ENCODE results near the gene RND1.

Gene RND1

DNA sequence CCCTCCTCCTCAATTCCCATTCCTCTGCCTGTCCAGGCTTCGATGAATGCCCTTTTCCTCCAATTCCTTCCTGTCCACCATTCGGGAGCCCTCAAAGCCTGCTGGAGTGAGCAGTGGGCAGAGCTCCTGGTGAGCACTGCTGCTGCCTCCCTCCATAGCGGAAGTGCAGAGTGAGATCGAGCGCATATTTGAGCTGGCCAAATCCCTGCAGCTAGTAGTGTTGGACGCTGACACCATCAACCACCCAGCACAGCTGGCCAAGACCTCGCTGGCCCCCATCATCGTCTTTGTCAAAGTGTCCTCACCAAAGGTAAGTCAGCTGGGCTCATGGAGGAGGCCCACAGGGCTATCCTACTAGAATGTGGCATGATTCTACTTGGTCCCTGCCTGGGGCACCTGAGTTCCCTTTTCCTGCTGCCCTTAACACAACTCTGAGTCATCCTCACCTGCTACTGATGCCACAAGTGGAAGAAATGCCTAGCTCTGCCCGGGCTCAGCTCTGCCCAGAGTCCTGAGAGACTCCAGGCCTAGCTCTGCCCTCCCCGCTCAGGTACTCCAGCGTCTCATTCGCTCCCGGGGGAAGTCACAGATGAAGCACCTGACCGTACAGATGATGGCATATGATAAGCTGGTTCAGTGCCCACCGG lies 39.3 kb downstream of the RND1 start:
- DNase-seq: no peak

DNA sequence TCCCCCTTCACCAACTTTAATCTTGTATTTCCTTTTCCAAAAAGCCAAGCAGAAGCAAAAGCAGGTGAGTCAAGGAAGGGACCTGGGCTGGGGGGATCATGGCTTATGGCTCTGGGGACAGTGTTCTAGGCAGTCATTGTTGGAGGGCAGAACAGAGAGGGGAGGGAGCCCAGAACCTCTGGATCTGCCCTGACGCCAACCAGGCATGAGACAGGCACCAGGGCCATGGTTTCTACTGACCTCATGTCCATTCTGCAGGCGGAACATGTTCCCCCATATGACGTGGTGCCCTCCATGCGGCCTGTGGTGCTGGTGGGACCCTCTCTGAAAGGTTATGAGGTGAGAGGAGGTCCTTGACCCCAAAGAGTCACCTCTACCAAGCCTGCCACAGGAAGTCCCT lies 40.8 kb downstream of the RND1 start:
- DNase-seq: no peak

DNA sequence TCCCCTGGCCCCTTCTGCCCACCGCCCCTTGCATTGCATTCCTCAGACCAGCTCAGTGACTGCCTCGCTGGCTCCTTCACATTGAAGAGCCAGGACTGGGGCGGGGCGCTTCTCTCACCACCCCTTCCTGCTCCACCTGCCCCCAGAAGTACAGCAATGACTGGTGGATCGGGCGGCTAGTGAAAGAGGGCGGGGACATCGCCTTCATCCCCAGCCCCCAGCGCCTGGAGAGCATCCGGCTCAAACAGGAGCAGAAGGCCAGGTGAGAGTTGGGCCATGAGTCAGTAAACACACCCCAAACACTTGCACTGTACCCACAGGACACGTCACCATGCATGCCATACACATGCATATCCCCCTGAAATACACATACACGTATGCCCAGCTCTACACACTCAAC lies 41.6 kb downstream of the RND1 start:
- no peak for DNase-seq

DNA sequence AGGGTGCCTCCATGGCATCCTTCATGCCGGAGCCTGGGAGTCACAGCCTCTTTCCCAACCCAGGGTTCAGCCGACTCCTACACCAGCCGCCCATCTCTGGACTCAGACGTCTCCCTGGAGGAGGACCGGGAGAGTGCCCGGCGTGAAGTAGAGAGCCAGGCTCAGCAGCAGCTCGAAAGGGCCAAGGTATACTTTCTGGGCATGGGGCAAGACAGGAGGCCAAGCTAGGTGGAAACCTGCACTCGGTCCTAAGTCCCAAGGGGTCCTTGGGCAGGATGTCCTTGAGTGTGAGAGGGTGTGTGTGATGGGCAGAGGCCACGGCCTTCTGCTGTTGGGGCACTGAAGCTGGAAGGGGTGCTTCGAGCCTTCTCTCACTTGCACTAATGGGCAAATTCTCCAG lies 42.4 kb downstream of the RND1 start:
- no peak for DNase-seq

DNA sequence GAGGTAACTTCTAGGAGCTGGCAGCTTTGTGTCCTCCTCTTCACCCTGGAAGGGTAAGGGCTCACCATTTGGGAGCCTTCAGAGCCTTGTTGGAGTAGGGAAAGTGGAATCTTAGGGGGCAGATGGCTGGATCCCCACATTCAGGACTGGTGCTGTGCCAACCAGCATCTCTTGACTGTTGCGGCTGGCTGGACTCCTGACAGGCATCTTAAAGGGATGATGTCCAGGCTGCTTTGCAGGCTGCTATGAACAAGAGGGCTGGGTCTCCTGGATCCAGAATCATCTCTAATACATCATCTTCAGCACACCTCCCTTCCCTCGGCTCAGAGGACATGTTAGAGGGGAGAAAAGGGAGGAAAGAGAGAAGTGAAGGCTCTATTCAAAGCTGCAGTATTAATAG lies 43.0 kb downstream of the RND1 start:
- no peak for DNase-seq

DNA sequence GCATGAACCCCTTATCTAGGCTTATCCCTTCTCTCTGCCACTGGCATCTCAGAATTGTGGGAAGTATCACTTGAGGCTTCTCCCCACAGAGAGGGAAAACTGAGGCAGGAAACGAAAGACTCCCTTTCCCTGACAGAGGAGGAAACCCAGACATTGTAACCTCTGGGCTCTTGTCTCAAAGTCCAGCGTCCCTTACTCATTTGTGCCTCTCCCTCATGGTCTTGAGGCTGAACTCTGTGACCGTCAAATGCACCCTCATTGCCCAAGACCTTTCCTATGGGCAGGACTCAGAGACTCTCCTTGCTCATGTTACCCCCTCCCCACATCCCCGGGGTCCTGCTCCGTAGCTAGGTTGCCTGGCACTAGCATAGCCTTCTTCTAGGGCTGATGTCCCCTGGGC lies 43.5 kb downstream of the RND1 start:
- no peak for DNase-seq

DNA sequence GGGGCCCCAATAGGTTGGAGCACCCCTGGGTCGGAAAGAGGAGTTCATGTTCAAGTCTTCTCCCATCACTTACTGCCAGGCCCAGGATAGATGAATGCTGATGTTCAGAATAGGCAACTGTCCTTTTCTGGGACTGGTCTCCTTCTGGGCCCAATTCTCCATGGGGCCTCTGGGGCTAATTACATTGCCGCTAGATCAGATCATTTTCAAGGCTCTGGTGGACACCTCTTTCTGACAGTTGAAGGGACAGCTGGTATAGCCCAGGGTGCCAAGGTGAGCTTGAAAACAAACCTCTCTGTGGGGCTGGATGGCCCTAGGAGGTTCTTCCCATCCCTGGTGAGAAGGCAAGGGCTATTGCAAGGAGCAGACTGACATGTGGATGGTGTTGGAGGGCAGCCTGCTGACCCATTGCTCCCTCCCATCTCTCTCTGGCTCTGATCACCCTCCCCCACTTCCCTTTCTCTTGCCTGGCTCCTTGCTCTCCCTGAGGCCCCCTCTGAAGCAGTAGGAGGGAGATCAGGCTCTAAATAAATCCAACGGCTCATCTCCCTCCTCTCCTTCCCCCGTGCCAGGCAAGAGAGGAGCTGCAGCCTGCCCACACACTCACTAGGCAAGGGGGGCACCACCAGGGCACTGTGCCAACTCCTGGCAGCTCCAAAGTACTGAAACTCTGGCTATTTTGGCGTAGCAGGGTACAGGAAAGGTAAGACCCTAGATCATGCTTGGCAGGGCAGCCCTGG lies 45.5 kb downstream of the RND1 start:
- no peak for DNase-seq

DNA sequence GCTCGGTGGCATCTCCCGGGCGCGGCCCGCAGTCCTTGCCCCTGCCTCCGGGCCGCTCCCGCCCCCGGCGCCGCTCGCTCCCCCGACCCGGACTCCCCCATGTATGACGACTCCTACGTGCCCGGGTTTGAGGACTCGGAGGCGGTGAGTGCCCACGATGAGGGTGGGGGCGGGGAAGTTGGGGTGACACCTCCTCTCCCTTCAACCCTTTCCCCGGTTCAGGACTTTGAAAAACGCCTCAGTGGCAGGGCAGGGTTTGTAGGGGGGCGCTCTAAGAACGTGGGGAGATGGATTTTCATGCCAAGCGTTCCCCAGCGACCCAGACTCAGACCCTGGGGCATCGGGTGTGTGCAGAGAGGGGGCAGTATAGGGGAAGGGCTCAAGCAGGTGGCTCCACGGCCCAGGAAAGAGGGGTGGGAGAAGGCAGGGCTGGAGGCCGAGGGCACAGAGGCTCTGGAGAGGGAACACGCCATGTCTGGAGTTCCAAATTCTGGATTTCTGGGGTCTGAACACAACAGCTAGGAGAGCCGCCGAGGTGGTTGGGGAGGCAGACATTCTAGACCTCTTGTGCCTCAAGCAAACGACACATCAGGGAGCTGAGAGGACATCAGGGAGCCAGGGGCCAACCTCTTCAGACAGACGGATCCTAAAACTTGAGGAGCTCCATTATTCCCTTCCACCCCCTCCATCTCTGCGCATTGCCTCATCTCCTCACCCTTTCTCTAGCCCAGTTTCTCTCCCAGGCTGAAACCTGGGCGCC lies 46.7 kb downstream of the RND1 start:
- no peak for DNase-seq

DNA sequence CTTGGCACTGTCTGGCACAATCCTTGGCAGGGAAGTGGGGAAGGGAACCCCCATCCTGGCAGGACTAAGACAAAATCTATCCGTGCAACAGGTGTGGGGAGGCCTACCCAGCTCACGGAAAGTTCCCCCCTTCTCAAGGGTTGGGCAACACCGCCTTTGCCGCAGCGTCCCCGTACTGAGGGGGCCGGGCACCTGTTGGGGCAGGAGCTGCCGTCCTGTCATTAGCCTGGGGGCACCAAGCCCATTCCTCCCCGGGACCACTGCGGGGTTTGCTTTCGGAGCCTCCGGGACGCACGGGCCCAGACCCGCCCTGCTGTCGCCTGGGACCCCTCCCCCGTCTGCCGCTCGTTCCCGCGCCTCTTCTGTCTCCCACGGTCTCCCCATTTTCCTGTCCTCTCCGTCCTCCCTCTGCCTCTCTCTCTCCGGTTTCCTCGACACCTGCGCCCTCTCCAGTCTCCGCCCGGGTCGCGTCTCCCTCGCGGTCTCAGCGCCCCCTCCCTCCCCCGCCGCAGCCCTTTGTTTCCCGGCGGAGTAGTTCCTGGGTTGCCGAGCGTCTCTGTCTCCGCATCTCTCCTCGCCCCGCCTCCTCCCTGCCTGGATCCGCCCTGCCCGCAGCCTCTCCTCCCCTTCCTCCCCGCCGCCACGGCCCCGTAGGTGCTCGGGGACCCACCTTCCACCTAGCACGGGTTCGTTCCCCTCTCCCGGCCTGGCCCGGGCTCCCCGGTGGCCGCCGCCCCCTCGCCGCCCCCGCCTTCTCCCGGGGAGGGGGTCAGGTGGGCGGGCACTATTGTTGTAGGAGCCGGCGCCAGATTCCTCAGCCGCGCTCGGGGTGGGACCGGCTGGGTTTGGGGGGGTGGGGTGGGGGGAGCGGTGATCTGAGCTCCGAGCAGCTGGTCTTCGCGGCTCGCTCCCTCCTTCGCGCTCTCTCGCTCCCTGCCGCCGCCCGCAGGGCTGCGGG lies 47.5 kb downstream of the RND1 start, which contains the start of gene CACNB3:
Gene CACNB3 (plus strand): TSS at position 624 of the 958 bp plus-strand sequence. CDS start 434 bp downstream, outside the sequence.
- DNase-seq: peak; percentile 40

DNA sequence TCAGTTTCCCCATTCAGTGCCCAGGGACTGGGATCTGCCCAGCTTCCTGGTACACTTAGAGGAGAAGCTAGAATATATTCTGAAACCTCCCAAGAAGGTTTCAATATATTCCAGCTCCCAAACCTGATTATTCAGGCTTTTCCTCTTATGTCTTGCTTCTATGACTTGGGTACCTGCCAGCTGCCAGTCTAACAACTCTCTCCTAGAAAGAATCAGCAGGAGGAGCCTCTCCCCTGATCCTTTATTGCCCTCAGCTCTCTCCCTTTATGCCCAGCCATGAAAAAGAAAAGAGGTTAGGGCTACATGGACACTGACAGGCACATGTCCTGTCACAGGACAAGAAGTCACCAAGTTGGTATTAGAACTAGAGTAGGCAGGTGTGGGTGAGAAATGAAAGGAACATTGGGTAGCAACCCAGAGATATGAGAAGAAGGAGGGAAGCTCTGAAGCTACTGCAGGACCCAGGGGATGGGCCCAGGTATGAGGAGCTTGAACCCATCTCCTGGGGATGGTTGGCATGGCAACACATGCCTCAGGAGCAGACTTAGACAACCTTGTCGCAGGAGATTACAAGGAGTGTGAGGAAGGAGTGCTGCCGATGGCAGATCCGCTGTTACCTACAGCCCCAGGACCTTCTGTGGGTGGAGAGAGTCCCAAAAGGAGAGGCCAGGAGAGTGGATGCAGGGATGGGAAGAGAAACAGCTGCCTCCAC lies 49.4 kb downstream of the RND1 start:
- no peak for DNase-seq

DNA sequence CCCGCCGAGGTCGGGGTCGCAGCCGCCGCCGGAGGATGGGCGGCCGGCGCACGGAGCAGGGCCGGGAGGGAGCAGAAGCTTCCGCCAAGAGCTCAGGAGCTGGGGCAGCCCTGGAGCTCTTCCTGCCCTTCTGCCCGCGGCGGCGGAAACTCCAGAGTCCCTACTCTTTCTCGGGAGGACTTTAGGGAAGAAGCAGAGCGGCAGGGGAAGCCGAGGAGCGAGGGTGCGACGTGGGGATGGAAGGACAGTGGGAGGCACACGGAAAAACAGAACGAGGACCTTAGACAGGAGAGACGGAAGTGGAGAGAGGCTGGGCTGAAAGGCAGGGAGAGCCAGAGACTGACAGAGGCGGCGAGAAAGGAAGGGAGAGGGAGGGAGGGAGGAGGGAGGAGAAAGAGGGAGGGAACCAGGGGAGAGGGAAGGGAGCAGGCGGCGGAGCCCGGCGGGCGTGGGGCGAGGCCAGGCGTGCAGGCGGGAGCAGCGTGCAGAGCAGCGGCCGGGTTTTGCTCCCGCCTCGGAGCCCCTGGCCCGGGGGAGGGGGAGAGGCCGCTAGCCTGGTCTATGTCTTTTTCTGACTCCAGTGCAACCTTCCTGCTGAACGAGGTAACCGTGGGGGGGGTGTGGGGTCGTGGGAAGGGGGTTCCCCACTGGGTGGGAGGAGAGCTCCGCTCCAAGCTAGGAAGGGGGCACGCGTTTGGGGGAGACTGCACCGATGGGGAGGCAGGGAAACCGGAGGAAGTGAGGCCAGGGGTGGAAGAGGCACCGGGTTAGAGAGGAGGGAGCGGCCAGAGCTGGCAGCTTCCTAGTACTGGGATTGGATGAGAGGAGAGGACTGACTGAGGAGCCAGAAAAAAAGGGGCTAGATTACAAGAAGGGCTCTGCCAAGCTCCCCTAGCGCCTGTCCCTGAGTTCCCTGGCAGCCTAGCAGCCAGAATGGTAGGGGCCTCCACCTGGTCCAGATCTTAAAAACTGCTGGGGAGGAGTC lies 50.3 kb downstream of the RND1 start:
- peak; percentile 32 for DNase-seq

DNA sequence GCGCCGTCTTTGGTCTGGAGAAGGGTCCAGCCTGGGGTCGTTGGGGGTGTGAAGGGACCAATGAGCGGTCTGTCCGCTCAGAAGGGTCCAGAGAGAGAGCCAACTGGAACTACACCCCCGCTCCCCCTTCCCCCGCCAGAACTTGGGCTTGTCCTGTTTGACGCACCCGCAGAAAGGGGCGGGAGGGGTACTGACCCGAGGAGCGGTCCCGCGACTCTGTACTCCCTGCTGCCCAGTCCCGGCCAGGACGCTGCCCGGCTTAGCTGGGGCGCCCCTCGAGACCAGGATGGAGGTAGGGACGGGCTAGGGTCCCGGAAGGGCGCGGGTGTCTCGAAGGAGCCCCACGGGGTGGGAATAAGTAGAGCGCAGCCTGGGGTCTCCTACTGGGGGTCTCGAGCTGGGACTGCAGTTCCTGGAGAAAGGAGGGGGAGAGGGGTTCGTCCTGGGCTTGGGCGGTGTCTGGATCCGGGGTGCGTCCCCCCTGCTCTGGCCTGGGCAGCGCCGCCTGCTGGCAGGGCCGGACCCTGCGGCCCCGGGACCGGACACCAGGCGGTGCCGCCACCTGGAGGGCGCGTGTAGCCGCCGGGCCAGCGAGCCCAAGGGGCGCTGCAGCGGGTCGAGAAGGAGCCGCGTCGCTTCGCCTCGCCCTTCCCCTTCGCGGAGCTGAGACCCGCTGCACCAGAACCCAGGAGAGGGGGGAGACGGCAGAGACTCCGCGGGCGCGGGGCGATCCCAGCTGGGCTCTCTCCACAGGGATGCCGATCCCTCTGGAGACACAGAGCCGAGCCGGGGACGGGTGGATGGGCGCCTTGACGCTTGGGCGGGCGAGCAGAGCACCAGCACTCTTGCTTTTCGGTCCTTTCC lies 51.2 kb downstream of the RND1 start:
- DNase-seq: peak; percentile 70

DNA sequence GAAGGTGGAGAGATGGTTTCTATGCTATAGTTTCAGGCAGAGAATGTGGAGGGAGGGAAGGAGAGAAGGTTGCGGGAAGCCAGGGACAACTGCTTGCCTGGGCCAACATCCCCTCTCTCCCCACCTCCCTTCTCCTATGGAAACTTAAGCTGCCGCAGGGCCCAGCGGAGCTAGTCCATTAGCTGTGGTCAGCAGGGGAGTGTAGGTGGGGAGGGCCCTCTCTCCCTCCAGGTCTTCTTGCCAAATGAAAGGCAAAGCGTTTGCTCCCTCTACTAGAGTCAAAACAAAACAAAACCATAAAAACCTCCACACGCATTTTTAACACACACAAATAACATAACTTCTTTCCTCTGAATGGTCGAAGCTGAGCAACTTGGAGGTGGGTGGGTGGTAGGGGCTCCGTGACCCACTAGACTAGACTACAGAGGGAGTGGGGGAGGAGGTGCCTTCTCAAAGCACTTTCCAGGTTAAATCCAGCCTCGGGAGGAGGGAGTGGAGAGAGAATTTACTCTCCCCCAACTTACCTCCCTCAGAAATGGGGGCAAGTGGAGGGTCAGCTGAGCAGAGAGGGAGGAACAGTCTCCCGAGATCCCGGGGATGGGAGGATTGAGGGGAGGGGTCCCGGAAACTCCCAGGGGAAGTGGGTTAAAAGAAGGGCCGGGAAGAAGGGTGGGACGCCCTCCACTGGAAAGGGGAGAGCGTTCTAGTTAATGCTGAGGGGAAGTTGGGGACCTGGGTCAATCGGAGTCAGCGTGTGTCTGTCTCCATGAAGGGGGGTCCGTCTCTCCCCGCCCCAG lies 52.0 kb downstream of the RND1 start:
- DNase-seq: no peak

DNA sequence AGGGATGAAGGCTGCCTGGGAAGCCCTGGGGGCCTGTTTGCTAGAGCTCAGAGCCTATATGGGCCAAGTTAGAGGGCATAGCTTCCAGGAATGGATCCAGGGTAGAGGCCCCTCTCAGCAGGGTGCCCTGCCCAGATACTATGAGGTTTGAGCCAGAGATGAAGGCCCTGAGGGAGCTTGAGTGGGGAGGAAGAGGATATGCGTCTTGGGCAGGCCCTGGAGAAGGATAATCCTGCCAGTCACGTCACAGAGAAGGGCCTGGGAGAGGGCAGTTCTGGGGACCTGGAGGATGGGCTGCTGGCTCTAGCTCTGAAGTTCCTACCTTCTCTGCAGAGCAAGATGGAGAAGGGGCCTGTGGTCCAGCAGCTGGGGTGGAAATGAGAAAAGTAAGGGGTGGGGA lies 53.3 kb downstream of the RND1 start:
- DNase-seq: no peak

DNA sequence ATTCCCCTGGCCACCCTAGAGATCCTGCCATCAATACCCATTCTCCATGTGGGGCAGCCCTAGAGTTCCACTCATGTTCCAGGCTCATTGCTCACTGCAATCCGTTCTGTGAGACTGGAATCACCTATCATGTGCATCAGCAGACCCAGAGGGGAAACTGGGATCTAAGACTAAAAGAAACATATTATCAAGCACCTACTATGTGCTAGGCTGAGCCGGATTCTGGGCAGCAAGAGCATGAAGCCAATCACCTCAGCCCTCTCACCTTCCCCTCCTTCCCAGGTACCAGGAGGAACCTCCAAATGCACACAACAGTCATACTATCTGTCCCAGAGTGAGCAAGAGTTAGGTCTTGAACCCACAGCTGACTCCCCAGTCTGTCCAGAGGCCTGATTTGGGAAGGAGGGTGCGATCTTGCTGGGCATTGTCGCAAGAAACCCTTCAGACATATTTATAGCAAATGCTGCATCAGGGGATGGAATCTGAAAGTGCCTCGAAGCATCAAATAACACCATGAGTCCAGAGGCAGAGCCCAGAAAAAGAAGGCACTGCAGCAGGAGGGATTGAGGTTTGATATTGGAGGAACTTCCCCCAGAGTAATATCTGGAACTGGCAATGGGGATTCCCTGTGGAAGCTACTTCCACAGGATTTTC lies 54.1 kb downstream of the RND1 start:
- DNase-seq: no peak

DNA sequence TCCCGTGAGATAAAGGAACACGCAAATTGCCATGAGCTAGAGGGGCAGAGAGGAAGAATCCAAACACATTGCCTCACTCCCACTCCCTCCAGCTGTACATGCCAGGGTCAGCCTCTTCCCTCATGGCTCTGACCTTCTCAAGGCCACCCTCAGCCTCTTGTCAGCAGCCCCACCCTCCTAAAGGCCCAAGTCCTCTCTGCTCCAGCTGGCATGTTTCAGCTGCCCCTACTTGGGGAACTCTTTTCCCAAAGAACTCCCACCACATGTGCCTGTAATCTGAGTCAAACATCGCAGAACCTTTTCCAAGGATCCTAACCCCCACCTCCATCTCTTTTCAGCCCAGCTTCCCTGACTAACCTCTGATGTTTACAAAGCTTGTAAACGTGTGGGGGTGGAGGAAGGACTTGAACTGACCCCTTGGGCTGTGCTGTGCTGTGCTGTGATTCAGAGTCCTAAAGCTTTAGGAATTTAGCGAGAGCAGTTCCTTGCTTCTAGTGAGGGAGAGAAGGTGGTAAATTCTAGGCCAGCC lies 54.7 kb downstream of the RND1 start:
- peak; percentile 74 for DNase-seq

DNA sequence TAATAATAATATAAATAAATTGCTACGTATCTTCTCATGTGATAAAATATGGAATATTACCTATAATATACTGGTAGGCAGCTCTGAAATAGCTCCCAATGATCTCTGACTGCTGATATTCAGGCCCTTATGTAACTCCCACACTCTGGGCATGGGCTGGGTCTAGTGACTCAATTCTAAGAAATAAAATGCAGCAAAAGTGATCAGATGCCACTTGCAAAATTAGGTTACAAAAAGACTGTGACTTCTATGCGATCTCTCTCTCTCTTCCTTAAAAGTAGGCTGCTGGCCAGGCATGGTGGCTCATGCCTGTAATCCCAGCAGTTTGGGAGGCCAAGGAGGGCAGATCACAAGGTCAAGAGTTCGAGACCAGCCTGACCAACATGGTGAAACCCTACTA lies 57.7 kb downstream of the RND1 start:
- no peak for DNase-seq
